Activated B cell treated with CpG ODN at 0.5 μM for 24 hours (primary cell): ENCODE results near the gene CREB3L2. TPM values are rescaled to one million over a fixed set of nuclear protein-coding genes. Genes with fewer than 3 reads are reported as not detected.

Experiments used
- ATAC-seq: fragments of 200-7000 bp; cut with Tn5 transposase; one replicate; pipeline ENCODE4 v1.10.0; 2021; ENCODE audit warnings: low read depth, mild to moderate bottlenecking, moderate library complexity
- CTCF ChIA-PET: fragments of 350-600 bp; sonication (Branson Sonifier 250); formaldehyde crosslinking; loops from one replicate; lab custom pipeline; 2021; ENCODE audit warnings: antibody characterized with exemption; lab: Charles Lee
- POLR2A ChIA-PET: fragments of 350-600 bp; sonication (Branson Sonifier 250); formaldehyde crosslinking; loops from one replicate; lab custom pipeline; 2021; ENCODE audit warnings: antibody characterized with exemption; lab: Charles Lee
- DNase-seq: peaks from one replicate; pipeline ENCODE4 v3.0.0; 2022
- H3K27ac Mint-ChIP-seq: one replicate; pipeline ENCODE4 v1.8.0; 2020; ENCODE audit warnings: mixed read lengths
- H3K27me3 Mint-ChIP-seq: one replicate; pipeline ENCODE4 v1.8.0; 2021; ENCODE audit warnings: mixed read lengths
- H3K36me3 Mint-ChIP-seq: one replicate; pipeline ENCODE4 v1.8.0; 2021; ENCODE audit warnings: low read depth, mixed read lengths
- H3K4me1 Mint-ChIP-seq: one replicate; pipeline ENCODE4 v1.8.0; 2021; ENCODE audit warnings: mixed read lengths
- H3K4me3 Mint-ChIP-seq: one replicate; pipeline ENCODE4 v1.8.0; 2020; ENCODE audit warnings: mild to moderate bottlenecking, mixed read lengths
- H3K9me3 Mint-ChIP-seq: one replicate; pipeline ENCODE4 v1.8.0; 2020; ENCODE audit warnings: mixed read lengths
- intact Hi-C: fragments of 100-400 bp; cut with micrococcal nuclease; formaldehyde crosslinking; loops from one replicate; pipeline ENCODE4 v1.15.1; 2024
- total RNA-seq: library from RNA; stranded (reverse); gene quantifications from 2 replicates; pipeline ENCODE4 v1.2.3, GENCODE V29; 2022
- TF ChIP-seq, protein P1 (sequence below): fragments of 200-600 bp; IDR thresholded peaks from one replicate; pipeline ENCODE4 v1.8.0; 2022; ENCODE audit warnings: antibody characterized with exemption, mild to moderate bottlenecking

CREB3L2 gene
- total RNA-seq, 1 donor from 2014 or later, result 21.7 TPM

DNA sequence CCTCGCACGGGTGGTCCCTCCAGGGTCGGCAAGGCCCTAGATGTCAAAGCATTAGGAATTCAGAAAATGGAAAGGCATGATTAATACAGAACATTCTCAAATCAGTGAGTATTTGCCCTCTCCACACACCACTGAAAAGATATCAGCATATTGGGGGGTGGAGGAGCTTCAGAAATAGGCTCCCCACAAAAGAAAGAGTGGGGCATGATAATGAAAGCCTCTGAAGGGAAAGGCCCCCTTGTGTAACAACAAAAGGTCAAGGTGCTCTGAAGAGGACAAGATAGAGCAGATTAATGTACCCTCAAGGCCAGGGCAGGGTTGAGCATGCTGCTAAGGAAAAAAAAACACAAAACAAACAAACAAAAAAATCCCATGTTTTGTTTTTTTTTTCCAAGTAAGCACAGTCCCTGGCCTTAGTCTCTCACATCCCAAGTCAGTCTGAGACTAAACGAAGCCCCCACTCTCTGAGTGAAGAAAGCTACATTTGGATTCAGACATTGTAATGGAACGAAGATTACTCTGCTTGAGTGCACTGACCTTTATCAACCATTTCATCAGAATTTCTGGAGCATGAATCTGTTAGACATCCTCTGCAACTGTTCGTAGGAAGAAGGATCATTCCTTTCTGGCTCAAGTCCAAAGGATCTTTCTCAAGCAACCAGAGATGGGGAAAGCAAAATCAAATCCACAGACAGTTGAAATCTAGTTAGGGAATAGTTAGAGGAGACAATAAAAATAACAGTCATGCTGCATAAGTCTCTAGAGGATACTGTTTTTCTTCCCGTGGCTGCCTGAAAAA is 127.7 kb downstream of the CREB3L2 start:
- Mint-ChIP-seq H3K36me3 (peaks cover 34% of the 10 kb centered on the region), H3K9me3 (no peaks in the 10 kb centered on the region), H3K27ac (no peak overlapping the region), H3K27me3 (no peaks in the 10 kb centered on the region), H3K4me3 (no peak overlapping the region), H3K4me1 (no peaks in the 10 kb centered on the region)
- no peak for ATAC-seq
- ChIA-PET CTCF (no interaction called here), POLR2A (no interaction called here)
- TF ChIP-seq, protein P1, sequence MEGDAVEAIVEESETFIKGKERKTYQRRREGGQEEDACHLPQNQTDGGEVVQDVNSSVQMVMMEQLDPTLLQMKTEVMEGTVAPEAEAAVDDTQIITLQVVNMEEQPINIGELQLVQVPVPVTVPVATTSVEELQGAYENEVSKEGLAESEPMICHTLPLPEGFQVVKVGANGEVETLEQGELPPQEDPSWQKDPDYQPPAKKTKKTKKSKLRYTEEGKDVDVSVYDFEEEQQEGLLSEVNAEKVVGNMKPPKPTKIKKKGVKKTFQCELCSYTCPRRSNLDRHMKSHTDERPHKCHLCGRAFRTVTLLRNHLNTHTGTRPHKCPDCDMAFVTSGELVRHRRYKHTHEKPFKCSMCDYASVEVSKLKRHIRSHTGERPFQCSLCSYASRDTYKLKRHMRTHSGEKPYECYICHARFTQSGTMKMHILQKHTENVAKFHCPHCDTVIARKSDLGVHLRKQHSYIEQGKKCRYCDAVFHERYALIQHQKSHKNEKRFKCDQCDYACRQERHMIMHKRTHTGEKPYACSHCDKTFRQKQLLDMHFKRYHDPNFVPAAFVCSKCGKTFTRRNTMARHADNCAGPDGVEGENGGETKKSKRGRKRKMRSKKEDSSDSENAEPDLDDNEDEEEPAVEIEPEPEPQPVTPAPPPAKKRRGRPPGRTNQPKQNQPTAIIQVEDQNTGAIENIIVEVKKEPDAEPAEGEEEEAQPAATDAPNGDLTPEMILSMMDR, result no peak
- intact Hi-C loops, result no loop called here
- DNase-seq, result no peak

DNA sequence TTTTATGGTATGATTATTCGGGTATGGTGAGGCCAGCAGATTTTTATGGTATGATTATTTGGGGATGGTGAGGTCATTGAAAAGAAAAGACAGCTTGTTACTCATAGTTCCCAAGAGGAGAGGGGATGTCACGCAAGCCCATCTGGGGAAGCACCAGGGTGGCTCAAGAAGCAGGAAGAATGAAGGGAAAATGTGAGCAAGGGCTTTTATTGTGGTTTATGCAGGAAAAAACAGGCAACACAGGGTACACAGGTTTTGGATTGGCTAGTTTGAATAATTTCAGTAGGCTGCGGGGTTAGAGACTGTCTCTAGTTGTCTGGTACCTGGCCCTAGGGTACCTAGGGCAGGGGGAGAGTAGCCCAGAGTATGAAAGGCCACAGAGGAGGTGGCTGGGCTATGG is 128.4 kb downstream of the CREB3L2 start:
- TF ChIP-seq, protein P1, result no peak
- H3K9me3 Mint-ChIP-seq, result no peaks in the 10 kb centered on the region
- no peak overlapping the region for H3K27ac Mint-ChIP-seq
- H3K36me3 Mint-ChIP-seq, result peaks cover 28% of the 10 kb centered on the region
- H3K4me3 Mint-ChIP-seq, result no peak overlapping the region
- ChIA-PET CTCF (no interaction called here), POLR2A (no interaction called here)
- H3K4me1 Mint-ChIP-seq, result no peaks in the 10 kb centered on the region
- intact Hi-C loops, result no loop called here
- H3K27me3 Mint-ChIP-seq, result no peaks in the 10 kb centered on the region
- DNase-seq (no peak), ATAC-seq (no peak)

DNA sequence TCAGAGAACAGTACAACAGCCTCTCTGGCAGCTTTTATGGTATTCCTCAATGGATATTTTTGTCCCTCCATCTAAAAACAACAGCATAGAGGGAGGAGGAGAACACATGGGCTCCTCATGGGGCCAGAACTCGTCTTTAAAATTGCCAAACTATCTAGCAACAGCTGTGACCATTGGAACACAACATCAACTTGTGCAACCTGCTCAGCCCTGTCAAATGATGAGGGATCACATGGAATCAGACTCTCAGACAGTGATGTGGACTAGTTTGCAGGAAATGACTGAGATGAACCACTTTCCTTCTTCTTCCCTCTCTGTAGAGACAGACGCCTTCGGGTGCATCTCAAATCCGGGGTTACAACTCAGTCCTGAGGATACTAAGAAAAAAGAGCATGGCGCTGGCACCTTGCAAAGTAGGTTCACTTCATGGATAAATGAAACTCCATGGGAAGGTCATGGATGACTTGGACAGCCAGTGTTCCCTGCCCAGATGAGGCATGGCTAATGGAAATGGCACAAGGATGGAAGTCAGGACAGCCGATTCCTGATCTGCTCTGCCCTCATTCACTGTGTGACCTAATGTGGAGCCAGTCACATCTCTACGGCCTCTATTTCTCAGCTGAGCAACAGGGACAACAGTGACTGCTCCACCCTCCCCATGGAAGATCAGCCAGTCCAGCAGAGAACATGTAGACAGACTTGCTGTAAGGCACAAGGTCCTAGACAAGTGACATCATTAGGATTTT is 130.5 kb downstream of the CREB3L2 start:
- Mint-ChIP-seq H3K36me3 (peaks cover 35% of the 10 kb centered on the region), H3K4me3 (no peak overlapping the region), H3K27me3 (no peaks in the 10 kb centered on the region), H3K27ac (no peak overlapping the region), H3K9me3 (peaks cover 4% of the 10 kb centered on the region), H3K4me1 (no peaks in the 10 kb centered on the region)
- POLR2A ChIA-PET, result no interaction called here
- DNase-seq (no peak), ATAC-seq (no peak)
- intact Hi-C loops, result no loop called here
- CTCF ChIA-PET, result no interaction called here
- TF ChIP-seq, protein P1, result no peak

DNA sequence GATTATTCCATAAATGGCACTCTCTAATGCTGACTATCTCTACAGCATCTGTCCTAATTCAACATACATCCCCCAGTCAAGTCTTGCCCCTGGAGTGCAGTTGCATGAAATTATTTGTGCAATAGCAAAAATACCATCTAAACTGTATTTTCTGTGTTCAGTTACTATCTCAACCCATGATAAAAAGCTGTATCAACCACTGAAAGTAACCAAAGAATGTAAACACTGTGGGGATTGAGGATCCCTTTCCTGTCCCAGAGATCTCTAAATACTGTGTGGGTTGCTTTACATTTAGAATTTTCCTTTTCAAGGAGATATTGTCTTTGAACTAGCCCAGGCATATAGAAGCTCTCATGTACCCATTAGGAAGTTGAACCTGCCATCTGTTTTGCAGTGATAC is 131.2 kb downstream of the CREB3L2 start:
- DNase-seq (no peak), ATAC-seq (no peak)
- intact Hi-C loops, result no loop called here
- no peak overlapping the region for H3K27ac Mint-ChIP-seq
- peaks cover 39% of the 10 kb centered on the region for H3K36me3 Mint-ChIP-seq
- H3K4me3 Mint-ChIP-seq, result no peak overlapping the region
- TF ChIP-seq, protein P1, result no peak
- ChIA-PET CTCF (no interaction called here), POLR2A (no interaction called here)
- H3K27me3 Mint-ChIP-seq, result no peaks in the 10 kb centered on the region
- peaks cover 9% of the 10 kb centered on the region for H3K9me3 Mint-ChIP-seq
- H3K4me1 Mint-ChIP-seq, result no peaks in the 10 kb centered on the region

DNA sequence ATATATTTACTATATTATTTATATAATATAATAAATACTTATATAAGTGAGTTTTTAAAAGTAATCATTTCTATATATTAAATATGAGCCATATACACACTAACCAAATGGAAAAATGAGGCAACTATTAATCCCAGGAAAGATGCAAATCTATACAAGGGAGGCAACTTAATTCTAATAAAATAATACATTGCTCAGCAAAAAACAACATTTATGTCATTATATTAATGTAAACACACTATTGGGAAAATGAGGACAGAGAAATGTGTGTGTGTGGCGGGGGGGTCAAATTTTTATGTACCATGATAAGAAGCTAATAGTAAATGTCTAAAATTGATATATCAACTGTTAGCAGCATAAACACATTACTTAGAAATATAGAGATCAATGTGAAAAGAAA is 131.8 kb downstream of the CREB3L2 start:
- ChIA-PET POLR2A (no interaction called here), CTCF (no interaction called here)
- intact Hi-C loops, result no loop called here
- Mint-ChIP-seq H3K9me3 (peaks cover 13% of the 10 kb centered on the region), H3K27me3 (no peaks in the 10 kb centered on the region), H3K4me3 (no peak overlapping the region), H3K27ac (no peak overlapping the region), H3K36me3 (peaks cover 40% of the 10 kb centered on the region), H3K4me1 (no peaks in the 10 kb centered on the region)
- TF ChIP-seq, protein P1, result no peak
- DNase-seq (no peak), ATAC-seq (no peak)
